Ishikawa (cell line): ENCODE results near the gene ADAMTSL1.

Experiments used
- CEBPB ChIP-seq: IDR thresholded peaks from 2 replicates; pipeline ENCODE4 v1.6.1; 2012
- CREB1 ChIP-seq: IDR thresholded peaks from 2 replicates; pipeline ENCODE4 v1.6.1; 2012; ENCODE audit warnings: low read depth
- EGR1 ChIP-seq: IDR thresholded peaks from 2 replicates; pipeline ENCODE4 v1.6.1; 2012
- EP300 ChIP-seq: IDR thresholded peaks from 2 replicates; pipeline ENCODE4 v1.6.1; 2012; ENCODE audit warnings: borderline replicate concordance
- FOXM1 ChIP-seq: IDR thresholded peaks from 2 replicates; pipeline ENCODE4 v1.6.1; 2012; ENCODE audit warnings: low read depth, borderline replicate concordance
- NFIC ChIP-seq: IDR thresholded peaks from 2 replicates; pipeline ENCODE4 v1.6.1; 2012
- RAD21 ChIP-seq: IDR thresholded peaks from 2 replicates; pipeline ENCODE4 v1.6.1; 2012; ENCODE audit warnings: low read depth
- TAF1 ChIP-seq: IDR thresholded peaks from 2 replicates; pipeline ENCODE4 v1.6.1; 2012; ENCODE audit warnings: low read depth, mild to moderate bottlenecking
- TCF12 ChIP-seq: IDR thresholded peaks from 2 replicates; pipeline ENCODE4 v1.6.1; 2012; ENCODE audit warnings: low read depth
- TEAD4 ChIP-seq: IDR thresholded peaks from 2 replicates; pipeline ENCODE4 v1.6.1; 2012
- YY1 ChIP-seq: IDR thresholded peaks from 2 replicates; pipeline ENCODE4 v1.6.1; 2012; ENCODE audit warnings: low read depth
- ZBTB7A ChIP-seq: IDR thresholded peaks from 2 replicates; pipeline ENCODE4 v1.6.1; 2012; ENCODE audit warnings: low read depth
- TF ChIP-seq, protein P1 (sequence below): IDR thresholded peaks from 2 replicates; pipeline ENCODE4 v1.6.1; 2012; ENCODE audit warnings: low read depth, mild to moderate bottlenecking
- TF ChIP-seq, protein P2 (sequence below): IDR thresholded peaks from 2 replicates; pipeline ENCODE4 v1.6.1; 2012
- TF ChIP-seq, protein P3 (sequence below): IDR thresholded peaks from 2 replicates; pipeline ENCODE4 v1.6.1; 2012

ADAMTSL1 gene

DNA sequence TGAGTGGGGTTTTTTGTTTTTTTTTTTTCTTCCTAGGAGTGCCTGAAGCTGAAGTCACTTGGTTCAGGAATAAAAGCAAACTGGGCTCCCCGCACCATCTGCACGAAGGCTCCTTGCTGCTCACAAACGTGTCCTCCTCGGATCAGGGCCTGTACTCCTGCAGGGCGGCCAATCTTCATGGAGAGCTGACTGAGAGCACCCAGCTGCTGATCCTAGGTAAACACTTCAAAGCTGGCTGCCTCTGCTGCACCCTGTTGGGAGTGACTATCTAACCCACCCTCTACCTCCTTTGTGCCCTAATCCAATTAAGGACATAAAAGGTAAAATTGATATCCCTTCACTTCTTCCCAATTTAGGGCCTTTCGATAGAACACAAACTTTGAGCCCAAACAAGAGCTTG, 352.3 kb downstream of the ADAMTSL1 start:
- TF ChIP-seq TEAD4 (no peak), EGR1 (no peak), CREB1 (no peak), TCF12 (no peak), EP300 (no peak), RAD21 (no peak), YY1 (no peak), FOXM1 (no peak), CEBPB (no peak), ZBTB7A (no peak), TAF1 (no peak), NFIC (no peak)
- TF ChIP-seq, protein P1, sequence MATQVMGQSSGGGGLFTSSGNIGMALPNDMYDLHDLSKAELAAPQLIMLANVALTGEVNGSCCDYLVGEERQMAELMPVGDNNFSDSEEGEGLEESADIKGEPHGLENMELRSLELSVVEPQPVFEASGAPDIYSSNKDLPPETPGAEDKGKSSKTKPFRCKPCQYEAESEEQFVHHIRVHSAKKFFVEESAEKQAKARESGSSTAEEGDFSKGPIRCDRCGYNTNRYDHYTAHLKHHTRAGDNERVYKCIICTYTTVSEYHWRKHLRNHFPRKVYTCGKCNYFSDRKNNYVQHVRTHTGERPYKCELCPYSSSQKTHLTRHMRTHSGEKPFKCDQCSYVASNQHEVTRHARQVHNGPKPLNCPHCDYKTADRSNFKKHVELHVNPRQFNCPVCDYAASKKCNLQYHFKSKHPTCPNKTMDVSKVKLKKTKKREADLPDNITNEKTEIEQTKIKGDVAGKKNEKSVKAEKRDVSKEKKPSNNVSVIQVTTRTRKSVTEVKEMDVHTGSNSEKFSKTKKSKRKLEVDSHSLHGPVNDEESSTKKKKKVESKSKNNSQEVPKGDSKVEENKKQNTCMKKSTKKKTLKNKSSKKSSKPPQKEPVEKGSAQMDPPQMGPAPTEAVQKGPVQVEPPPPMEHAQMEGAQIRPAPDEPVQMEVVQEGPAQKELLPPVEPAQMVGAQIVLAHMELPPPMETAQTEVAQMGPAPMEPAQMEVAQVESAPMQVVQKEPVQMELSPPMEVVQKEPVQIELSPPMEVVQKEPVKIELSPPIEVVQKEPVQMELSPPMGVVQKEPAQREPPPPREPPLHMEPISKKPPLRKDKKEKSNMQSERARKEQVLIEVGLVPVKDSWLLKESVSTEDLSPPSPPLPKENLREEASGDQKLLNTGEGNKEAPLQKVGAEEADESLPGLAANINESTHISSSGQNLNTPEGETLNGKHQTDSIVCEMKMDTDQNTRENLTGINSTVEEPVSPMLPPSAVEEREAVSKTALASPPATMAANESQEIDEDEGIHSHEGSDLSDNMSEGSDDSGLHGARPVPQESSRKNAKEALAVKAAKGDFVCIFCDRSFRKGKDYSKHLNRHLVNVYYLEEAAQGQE, result no peak
- TF ChIP-seq, protein P2, sequence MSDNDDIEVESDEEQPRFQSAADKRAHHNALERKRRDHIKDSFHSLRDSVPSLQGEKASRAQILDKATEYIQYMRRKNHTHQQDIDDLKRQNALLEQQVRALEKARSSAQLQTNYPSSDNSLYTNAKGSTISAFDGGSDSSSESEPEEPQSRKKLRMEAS, result no peak
- TF ChIP-seq, protein P3, sequence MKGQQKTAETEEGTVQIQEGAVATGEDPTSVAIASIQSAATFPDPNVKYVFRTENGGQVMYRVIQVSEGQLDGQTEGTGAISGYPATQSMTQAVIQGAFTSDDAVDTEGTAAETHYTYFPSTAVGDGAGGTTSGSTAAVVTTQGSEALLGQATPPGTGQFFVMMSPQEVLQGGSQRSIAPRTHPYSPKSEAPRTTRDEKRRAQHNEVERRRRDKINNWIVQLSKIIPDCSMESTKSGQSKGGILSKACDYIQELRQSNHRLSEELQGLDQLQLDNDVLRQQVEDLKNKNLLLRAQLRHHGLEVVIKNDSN, result no peak

DNA sequence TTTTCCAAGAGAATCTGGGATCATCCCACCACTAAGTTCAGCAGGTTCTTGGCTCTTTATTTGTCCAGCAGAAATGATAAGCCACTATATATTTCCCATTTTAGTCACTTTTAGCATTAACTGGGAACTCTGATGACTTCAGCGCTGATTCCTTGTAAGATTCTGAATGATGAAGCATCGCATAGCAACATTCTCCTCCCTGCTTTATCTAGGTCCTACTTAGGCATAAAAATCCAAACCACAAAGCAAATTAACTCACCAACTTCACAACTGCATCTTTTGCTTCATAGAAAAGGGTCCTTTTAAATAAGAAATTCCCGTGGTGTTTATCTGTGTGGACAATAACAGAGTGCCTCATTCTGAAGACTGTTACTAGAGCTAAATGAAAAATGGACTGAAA, 355.1 kb downstream of the ADAMTSL1 start:
- TF ChIP-seq EP300 (no peak), FOXM1 (no peak), NFIC (no peak), TEAD4 (no peak), CEBPB (no peak), YY1 (no peak), TAF1 (no peak), EGR1 (no peak), CREB1 (no peak), TCF12 (no peak), ZBTB7A (no peak), RAD21 (no peak)
- TF ChIP-seq, protein P3, result no peak
- TF ChIP-seq, protein P1, result no peak
- TF ChIP-seq, protein P2, result no peak

DNA sequence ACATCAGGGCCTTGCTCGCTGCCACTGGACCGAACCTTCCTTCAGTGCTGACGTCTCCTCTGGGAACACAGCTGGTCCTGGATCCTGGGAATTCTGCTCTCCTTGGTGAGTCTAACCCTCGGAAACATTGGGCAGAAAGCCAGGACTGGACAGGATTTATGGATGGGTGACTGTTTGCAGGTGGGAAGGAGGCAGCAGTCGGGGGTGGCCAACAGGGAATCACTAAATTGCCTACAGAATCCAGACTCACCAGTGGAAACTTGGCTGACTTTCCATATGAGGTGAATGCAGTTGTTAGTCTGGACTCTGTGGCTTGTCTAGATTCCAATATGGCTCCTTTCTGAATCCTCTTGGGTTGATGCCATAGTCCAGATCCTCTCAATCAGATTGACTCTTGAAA, 355.9 kb downstream of the ADAMTSL1 start:
- TF ChIP-seq CEBPB, result no peak

DNA sequence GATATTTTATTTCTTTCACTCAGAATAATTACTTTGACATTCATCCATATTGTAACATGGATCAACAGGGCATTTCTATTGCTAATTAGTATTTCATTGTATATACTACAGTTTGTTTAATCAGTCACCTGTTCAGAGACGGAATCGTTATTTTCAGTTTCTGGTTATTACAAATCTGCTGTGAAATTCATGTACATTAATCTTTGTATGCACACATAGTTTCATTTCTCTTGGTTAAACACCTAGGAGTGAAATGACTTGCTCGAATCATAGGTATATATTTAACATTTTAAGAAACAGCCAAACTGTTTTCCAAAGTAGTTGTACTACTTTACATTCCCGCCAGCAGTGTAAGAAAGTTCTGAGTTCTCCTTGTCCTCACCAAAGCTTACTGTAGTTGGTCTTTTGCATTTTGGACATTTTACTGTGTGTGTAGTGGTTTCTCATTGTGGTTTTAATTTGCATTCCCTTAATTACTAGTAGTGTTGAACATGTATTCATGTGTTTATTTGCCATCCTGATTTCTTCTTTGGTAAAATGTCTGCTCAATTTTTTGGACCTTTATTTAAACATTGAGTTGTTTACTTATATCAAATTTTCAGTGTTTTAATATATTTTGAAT, 360.9 kb downstream of the ADAMTSL1 start:
- TF ChIP-seq NFIC (no peak), ZBTB7A (no peak), TEAD4 (no peak), EGR1 (no peak), RAD21 (no peak), FOXM1 (no peak), TAF1 (no peak), CREB1 (no peak)
- TF ChIP-seq, protein P3, result no peak
- TF ChIP-seq, protein P1, result no peak
- TF ChIP-seq, protein P2, result no peak
